NCI-H774 (cell line): ENCODE data around the gene PLAC9.
A peak's percentile ranks its signal among the peaks of the same experiment; 100 is the strongest.
"Not testable (repeated sequence)": the region's sequence is repeated elsewhere in the genome, so short reads cannot be mapped to it uniquely, and the experiment has no call there.

ENCODE experiments used
- DNase-seq: peaks from one replicate; lab custom pipeline; 2025; lab: John Stamatoyannopoulos, UW

The PLAC9 gene

GRCh38 chr10:80132299-80133139, at the start of gene PLAC9:
TSS of gene PLAC9 (plus strand) at chr10:80132730. CDS start at chr10:80132763, 33 bp downstream.
- DNase-seq, result no peak

GRCh38 chr10:80090121-80090520, 42.4 kb upstream of the PLAC9 start:
- peak; percentile 30 for DNase-seq

- no peak for DNase-seq
Measured at GRCh38 chr10:80094231-80094630, 38.3 kb upstream of the PLAC9 start.

GRCh38 chr10:80098272-80098671, 34.3 kb upstream of the PLAC9 start:
- not testable (repeated sequence) for DNase-seq

GRCh38 chr10:80099295-80099694, 33.2 kb upstream of the PLAC9 start:
- not testable (repeated sequence) for DNase-seq

GRCh38 chr10:80100116-80100515, 32.4 kb upstream of the PLAC9 start:
- DNase-seq, result no peak

GRCh38 chr10:80100861-80101695, 31.5 kb upstream of the PLAC9 start:
- DNase-seq, result no peak

- DNase-seq, result no peak
Measured at GRCh38 chr10:80104066-80104926, 28.2 kb upstream of the PLAC9 start.

GRCh38 chr10:80108576-80109239, 23.8 kb upstream of the PLAC9 start:
- no peak for DNase-seq

- no peak for DNase-seq
Measured at GRCh38 chr10:80110986-80111385, 21.5 kb upstream of the PLAC9 start.

- DNase-seq, result no peak
Measured at GRCh38 chr10:80118669-80119068, 13.9 kb upstream of the PLAC9 start.

- DNase-seq, result no peak
Measured at GRCh38 chr10:80122110-80122710, 10.3 kb upstream of the PLAC9 start.

GRCh38 chr10:80122746-80123145, 9.8 kb upstream of the PLAC9 start:
- DNase-seq, result no peak

- no peak for DNase-seq
Measured at GRCh38 chr10:80126876-80127275, 5.7 kb upstream of the PLAC9 start.

GRCh38 chr10:80131499-80131901, 1.0 kb upstream of the PLAC9 start:
- DNase-seq, result no peak

- no peak for DNase-seq
Measured at GRCh38 chr10:80133206-80133605, 676 bp downstream of the PLAC9 start.

GRCh38 chr10:80133687-80134086, 1.2 kb downstream of the PLAC9 start:
- DNase-seq, result not testable (repeated sequence)

GRCh38 chr10:80136134-80136571, 3.6 kb downstream of the PLAC9 start:
- DNase-seq, result no peak

GRCh38 chr10:80137031-80137862, 4.7 kb downstream of the PLAC9 start:
- no peak for DNase-seq

GRCh38 chr10:80137920-80138319, 5.4 kb downstream of the PLAC9 start:
- DNase-seq, result no peak
